ENCODE results near the gene GNG2.

GNG2 gene

DNA sequence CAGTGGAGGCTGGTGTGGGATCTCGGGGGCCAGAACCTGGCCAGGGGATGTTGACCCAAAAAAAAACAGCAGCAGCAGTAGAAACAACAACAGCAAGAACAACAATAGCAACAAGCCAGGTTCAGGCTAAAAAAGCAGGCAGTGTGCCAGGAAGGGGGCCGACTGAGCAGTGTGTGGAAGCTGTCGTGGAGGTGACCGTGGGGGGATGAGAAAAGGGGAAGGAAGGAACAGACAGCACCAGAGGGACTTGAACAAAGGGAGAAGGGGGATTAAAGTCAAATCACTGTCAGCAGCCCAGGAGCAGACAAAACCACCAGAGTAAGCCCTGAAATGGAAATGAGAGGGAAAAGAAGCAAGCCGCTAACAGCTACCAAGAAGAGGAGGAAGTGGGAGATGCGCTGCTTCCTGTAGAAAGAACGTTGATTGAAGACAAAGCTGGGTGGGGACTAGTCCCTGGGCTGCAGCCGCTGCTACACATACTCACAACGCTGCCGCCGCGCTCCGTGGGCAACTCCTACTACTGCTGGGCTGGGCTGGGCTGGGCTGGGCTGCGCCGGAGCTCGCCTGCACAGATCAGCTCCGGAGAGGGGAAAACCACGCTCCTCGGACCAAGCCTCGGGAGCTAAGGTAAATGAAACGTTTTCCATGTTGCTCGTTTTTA, at the start of gene GNG2:
Gene GNG2 (plus strand): TSS at position 449 of the 661 bp plus-strand sequence. CDS start 90,067 bp downstream, outside the sequence.
- peak; percentile 50 for FAIRE-seq

DNA sequence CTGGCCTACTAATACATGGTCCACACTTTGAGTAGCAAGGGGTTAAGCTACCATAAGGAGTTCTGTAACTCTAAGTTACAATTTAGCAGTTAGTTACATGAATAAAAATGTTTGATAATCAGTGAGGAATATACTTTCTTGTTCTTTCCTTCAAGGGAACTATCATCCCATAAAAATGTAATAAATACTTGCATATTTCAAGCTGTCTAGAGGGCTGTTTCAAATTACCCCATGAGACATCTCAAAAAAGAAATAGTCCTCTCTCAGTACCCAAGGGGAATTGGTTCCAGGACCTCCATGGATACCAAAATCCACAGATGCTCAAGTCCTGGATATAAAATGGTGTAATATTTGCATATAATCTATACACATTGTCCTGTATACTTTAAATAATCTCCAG, 48.7 kb upstream of the GNG2 start:
- no peak for FAIRE-seq

DNA sequence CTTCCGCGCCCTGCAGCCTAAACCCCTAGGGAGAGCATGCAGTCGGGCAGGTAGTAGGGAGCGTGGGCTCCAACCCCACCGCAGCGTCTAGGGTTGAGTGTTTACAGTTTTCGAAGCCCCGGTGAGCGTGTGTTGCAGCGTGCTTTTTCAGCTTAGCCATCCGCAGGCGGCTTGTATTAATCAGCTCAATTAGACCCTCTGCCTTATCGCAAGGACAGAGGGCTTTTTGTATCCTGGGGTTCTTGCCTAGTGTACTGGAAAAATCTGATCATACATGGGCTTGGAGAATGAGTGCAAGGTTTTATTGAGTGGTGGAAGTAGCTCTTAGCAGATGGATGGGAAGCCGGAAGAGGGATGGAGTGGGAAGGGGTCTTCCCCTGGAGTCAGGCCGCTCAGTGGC, 44.4 kb upstream of the GNG2 start:
- FAIRE-seq = no peak

DNA sequence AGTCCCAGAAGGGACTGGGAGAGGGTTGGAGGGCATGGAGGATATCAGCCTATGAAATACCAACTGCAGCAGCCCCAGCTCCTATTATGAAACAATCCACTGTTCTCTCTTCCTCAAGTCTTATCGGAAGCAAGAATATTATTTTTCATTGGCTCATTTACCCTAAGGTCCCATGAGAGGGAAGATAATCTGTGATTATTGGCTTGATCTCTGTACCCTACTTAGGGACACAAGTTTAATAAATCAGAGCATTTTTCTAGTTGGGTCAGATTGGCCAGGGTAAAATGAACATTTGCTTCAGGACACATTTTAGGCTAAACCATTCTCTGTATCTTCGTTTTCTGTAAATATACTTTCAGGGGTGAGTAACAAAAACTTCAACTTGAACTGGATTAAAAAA, 43.1 kb upstream of the GNG2 start:
- FAIRE-seq = no peak

DNA sequence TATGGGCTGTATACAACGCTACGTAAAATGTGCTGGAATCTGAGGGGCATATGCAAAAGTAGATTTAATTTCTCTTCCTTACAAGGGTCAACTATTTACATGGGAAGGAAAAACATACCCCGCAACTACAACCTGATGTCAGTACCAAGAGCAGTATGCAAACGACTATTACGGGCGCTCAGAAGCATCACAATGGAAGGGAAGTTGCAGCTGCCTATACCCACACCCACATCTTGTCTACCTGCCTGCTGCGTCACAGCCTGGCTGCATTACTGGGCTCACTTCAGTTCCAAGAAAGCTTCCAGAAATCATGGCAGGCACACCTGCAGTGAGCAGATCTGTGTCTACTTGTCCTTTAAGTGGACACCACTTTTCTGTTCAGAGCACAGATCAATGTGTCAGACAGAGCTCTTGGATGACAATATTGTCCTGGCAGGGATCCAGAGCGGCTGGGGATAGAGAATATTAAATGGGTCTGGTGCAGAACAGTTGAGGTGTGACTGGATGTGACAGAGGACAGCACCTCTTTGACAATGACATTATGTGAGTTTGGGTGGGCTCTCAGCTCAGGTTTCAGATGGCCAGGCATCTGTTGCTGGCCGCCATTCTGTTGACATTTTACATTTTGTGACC, 41.5 kb upstream of the GNG2 start:
- no peak for FAIRE-seq

DNA sequence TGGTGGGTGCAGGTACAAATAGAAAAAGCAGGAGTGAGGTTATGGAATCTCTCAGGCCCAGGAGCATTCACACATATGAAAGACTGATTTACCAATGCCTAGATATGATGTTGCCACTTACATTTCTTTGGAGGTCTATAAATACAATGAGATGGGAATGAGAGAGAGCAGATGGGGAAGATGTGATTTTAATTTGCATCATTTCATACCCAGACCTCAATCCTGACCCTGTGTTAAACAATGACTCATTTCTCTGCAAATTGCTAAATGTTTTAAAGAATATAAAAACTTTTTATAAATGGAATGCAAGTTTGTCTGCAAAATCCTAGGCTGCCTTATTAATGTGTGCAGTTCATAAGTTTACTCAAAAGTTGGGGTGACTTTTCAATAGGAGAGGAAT, 38.6 kb upstream of the GNG2 start:
- FAIRE-seq = no peak

DNA sequence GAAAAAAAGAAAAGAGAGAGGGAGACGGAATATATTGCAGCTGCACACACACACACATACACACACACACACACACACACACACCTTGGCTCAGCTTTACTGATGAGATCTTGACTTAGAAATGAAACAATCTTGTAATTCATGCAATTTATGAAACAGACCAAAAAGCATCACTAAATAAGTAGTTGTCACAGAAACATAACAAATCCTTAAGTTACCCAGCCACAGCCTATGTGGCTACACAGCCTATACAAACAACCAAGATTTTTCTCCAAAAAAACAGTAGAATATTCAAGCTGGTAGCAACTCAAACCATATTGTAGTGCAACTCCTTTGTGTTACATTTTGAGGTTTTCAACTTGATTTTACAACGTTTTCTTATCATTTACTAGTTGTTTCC, 37.9 kb upstream of the GNG2 start:
- FAIRE-seq = no peak

DNA sequence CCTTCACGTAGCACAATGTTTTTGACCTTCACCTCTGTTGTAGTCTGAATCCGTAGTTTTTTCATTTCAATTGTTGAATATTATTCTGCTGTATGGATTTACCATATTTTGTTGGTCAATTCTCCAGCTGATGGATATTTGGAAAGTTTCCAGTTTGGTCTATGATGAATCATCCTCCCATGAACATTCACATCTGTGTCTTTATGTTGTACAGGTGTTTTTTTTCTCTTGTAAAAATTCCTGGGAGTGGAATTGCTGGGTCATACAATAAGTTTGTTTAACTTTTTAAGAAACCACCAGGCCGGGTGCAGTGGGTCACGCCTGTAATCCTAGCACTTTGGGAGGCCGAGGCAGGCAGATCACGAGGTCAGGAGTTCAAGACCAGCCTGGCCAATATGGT, 36.7 kb upstream of the GNG2 start:
- FAIRE-seq = no peak

DNA sequence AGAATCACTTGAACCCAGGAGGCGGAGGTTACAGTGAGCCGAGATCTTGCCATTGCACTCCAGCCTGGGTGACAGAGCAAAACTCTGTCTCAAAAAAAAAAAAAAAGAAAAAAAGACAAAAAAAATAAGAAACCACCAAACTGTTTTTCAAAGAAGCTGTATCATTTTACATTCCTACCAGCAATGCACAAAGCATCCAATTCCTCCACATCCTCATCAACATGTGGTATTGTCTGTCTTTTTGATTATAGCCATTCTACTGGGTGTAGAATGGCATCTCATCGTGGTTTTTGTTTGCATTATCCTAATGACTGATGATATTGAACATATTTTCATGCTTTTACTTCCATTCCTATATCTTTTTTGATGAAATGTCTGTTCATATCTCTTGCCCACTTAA, 36.2 kb upstream of the GNG2 start:
- no peak for FAIRE-seq

DNA sequence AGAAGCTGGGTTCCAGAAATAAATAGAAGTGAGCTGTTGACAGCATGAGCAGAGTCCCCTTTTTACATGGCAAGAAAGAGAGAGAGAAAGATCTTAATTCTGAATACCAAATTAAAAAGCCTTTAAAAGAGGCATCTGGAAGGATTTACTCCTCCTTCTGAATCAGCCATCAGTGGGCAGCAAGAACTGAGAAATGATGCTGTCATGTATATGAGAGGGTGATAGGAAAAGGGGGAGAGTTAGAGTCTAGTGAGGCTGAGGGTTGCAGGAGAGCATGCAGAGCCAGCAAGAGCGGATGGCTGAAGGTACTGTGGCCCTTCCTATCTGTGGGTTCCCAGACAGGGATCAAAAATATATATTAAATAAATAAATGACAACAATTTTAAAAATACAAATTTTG, 34.5 kb upstream of the GNG2 start:
- FAIRE-seq = no peak

DNA sequence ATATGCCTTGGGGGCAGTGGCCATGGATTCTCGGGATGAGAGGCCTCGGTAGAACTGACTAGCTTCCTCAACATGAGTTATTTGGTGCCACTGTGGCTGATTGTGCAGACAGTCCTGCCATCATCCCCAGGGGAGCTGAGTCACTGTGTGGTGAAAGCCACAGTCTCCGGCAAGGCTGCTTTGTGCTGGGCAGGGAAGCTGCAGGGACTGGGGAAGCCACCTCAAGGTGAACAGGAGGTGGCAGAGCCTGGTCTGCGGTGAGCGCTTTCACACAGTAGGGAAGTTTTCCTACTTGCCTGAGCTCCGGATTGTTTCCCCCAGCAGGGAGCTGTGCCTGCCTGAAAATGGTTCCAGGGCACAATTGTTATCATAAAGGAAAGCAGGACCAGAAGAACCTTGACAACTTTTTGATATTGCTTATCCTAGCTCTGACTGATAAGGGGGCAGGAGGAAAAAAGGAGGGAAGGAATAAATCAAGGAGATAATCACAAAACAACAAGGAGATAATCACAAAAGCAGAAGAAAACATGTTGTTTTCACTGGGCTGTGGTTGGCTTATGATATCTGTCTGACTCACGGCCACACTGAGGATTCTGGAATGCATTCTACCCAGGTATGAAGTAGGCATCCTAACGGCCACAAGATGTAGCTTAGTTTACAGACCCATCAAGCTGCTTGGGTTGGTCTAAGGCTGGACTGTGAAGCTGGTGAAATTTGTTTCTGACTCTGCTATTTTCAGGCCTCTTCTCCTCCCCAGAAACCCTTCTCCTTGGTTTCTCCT, 32.2 kb upstream of the GNG2 start:
- no peak for FAIRE-seq

DNA sequence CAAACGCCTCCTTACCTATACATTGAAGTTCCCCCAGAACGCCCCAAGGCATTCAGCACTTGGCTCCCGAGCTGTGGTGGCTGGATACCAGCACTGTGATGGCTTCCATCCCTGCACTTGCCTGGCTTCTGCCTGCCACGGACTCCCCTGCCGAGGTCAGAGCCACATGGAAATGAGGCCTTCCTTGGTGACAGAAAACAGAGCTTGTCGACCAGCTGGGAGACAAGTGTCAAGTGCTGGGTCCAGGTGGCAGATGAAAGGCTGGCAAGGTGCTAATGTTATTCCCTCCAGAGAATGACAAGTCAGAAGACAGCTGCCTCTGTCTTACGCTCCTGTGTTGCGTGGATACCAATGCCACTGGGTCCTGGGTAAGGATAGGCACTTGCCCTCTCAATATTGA, 26.2 kb upstream of the GNG2 start:
- no peak for FAIRE-seq

DNA sequence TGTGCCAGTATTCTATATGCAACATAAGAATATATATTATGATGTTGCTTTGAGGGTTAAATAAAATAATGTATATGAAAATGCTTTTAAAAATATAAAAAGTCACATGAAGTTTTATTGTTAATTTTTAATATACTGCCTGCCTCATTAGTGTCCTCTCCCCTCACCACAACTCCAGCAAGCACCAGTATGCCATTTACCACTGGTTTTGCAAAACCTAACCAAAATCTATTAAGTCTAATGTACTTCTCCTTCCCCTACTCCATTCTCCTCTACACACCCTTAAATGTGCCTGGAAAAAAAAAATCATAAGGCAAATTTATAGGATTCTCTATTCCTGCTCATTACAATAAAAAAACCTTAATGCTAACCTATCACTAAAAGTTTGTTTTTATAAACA, 24.0 kb upstream of the GNG2 start:
- FAIRE-seq = no peak

DNA sequence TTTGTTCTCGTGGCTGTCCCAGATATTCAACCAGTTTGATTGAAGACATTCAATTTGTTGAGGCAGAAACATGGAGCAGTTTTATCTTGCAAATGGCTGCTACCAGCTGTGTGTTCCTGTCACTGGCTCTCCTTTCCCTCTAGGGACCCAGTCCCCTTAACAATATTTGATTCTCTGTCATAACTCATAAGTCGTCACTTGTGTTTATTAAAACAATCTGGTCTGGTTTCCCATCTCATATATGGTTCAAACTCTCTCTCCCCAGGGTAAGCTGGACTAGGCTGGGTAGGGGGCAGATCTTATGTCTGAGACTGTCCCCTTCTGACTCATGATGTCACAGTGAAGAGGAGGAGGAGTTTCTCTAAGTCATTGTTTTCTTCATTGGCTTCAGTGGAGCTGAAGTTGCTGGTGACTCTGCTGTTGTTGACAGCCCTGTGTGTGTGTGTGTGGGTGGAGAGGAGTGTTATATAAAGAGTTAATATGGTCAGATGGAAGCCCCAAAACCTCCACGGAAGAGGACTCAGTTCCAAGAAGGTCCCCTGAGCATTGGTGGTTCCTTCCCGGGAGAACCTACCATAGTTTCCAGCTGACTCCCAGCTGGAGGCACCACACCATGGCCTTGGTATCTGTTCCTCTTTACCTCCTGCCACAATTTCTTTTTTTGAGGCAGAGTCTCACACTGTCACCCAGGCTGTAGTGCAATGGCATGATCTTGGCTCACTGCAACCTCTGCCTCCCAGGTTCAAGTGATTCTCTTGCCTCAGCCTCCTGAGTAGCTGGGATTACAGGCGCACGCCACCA, 16.1 kb upstream of the GNG2 start:
- no peak for FAIRE-seq

DNA sequence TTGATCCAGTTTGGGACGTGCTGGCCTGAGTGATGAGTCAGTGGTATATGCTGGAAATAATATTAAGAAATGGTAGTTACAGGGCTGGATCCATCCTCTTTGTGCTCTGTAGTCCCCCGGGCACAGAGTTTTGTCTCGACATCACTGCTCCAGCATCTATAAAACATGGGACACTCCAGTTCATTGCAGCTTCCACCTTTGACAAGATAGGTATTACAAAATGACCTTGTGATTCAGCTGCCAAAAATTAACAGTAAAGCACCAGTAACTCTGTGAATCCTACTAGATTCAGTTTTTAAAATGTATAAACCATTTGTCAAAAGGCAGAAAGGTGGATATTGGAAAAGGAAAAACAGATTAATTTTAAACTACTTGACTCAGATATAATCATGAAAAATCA, 14.6 kb upstream of the GNG2 start:
- FAIRE-seq = no peak

DNA sequence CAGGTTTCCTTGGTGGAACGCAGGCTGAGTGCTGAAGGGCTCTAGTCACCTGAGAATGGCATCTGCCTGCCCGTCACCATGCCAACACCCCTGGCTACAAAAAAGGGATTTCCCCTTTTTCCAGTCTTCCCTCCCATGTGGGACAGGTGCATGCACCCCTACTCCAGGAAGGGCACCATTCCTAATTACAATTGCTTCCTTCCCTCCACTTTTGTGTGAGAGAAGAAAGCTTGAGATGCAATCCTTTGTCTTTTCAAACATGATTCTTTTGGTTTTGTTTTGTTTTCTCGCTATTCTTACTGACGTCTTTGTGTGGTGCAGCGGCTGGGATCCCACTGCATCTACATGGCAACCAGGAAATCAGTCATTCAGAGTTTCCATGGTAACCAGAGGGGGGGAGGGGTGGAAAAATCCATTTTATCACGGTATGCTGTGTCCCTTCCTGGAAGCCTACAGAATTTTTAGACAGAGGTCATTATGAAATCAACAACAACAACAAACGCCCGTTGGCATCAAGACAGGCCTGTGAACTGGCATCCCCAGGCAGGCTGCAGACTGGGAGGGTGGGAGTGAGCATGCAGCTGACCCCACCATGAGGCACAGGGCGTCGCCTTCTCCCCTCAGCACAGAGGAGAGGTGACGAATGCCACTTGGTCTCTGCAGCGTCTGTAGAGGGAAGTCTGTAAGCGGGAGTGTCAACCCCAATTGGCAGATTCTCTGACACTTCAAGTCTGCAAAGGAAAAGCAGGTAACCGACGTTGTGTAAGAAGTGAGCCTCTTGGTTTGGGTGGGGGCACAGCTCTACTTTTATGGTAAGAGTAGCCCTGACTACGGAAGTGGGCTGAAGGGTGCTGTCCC, 13.6 kb upstream of the GNG2 start:
- no peak for FAIRE-seq

DNA sequence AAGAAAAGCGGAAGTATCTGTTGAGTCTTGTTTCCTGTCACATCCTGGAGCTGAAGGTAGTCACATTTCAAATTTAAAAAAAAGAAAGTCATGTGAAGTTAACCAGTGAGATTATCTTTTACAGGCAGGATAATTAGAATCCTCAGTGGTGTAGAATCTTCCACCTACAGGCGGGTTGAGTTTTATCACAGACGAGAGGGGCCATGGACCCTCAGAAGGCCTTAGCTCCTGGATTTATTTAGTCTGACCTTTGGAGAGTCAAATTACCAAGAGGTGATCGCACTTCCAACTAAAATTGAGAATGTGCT, 13.0 kb upstream of the GNG2 start:
- no peak for FAIRE-seq

DNA sequence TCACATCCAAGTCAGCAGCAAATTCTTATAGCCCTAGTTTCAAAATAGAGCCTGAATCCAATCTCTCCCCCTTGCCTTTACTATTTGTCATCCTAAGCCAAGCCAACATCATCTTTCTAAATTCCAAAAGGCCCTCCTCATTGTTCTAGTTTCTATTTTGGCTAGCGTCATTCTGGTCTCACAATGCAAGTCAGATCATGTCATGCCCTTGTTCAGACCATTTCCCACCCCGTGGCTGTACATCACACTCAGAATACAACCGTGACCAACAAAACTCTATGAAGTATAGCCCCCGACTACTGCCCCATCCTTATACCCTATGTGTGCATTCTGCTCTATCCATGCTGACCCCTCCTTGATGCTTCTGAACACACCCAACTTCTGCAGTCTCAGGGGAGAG, 12.3 kb upstream of the GNG2 start:
- no peak for FAIRE-seq

DNA sequence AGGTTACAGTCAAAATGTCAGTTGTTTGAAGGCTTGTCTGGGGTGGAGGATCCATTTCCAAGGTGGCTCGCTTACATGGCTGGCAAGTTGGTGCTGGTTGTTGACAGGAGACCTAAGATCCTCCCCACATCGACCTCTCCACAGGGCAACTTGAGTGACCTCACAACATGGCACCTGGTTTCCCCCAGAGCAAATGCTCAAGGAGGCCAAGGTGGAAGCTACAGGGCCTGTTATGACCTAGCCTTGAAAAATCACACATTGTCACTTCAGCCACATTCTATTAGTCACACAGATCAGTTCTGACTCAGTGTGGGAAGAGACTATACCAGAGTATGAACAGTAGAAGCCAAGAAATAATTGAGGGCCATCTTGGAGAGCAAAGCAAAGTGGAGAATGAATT, 11.3 kb upstream of the GNG2 start:
- no peak for FAIRE-seq

DNA sequence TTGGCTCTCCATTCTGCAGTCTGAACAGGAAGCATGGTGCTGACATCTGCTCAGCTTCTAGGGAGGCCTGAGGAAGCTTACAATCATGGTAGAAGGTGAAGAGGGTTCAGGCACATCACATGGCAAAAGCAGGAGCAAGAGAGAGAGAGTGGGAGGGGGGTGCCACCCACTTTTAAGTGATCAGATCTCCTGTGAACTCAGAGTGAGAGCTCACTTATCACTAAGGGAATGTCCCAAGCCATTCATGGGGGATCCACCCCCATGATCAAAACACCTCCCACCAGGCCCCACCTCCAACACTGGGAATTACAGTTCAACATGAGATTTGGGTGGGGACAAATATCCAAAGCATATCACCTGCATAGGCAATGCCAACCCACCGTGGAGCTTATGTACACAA, 9.8 kb upstream of the GNG2 start:
- FAIRE-seq = no peak

DNA sequence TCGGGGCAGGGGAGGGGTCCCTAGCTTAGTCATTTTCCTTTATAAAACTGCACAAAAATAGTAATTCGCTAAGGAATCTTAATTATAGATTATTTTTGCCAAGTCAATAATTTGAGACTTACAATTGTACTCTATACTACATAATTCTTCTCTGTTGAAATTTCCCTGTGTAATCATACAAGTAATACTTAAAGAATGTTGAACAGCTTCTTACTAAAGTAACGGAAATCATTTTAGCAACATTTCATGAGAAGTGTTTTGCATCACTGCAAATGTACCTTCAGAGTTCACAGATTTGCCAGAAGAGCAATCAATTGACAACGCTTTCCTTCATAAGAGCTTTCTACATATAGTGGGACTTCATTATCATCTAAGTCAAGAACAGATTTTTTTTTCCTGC, 7.9 kb upstream of the GNG2 start:
- FAIRE-seq = no peak

DNA sequence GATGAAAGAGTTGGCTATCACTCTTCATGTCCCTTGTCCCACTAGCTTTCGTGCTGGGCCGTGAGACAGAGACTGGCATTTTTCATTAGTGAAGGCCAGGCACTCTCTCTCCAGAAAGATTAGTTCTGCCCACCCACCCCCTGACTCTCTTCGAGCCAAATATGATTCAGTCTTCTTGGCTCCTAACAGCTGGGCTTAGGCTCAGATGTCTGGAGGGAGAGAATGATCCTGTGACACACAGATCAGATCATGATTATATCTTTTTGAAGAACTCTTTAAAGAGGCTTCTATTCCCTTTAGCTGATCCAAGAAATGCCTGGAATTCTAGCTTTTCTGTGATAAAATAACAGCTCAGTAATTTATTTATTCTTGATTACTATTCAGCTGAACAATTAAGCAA, 5.2 kb upstream of the GNG2 start:
- FAIRE-seq = no peak
